HG03378 (cell line): ENCODE data around the gene BAIAP2L1.
A peak's percentile ranks its signal among the peaks of the same experiment; 100 is the strongest.
"Not testable (repeated sequence)": the region's sequence is repeated elsewhere in the genome, so short reads cannot be mapped to it uniquely, and the experiment has no call there.

Experiments
- ATAC-seq: cut with Tn5 transposase; IDR thresholded peaks from one replicate; pipeline ENCODE4 v1.9.1; 2021; ENCODE audit warnings: mild to moderate bottlenecking, moderate library complexity; ENCODE audit not compliant: unreplicated experiment

The BAIAP2L1 gene, protein sequence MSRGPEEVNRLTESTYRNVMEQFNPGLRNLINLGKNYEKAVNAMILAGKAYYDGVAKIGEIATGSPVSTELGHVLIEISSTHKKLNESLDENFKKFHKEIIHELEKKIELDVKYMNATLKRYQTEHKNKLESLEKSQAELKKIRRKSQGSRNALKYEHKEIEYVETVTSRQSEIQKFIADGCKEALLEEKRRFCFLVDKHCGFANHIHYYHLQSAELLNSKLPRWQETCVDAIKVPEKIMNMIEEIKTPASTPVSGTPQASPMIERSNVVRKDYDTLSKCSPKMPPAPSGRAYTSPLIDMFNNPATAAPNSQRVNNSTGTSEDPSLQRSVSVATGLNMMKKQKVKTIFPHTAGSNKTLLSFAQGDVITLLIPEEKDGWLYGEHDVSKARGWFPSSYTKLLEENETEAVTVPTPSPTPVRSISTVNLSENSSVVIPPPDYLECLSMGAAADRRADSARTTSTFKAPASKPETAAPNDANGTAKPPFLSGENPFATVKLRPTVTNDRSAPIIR

DNA sequence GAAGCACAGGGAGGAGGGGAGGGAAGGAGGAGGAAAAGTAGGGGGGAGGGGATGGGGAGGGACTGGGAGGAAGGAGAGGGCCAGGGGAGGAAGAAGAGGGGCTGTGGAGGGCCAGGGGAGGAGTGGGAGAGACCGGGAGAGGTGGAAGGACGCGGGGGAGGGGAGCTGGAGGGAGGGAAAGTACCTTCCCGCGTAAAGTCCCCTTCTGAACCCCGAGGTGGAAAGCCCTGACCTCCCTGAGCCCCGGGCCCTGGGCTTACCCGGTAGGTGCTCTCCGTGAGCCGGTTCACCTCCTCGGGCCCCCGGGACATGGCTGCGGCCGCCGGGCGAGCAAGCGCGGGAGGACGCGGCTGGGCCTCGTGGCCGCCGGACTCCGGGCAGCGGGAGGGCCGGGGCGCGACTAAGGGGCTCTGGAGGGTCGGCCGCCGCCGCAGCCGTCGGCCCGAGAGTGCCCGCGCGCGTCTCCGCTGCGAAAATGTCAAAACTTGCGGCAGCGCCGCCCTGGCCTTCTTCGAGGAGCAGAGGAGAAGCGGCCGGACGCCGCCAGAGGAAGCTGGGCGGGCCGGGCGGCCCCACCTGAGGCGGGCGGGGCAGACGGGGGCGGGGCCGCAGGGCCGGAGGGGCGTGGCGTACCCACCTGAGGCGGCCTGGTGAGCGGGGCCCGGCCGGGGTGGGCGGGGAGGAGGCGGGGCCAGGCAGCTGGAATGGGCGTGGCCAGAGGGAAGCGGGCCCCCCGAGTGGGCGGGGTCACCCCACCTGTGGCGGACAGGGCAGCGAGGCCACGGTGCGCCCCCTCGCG lies at the start of gene BAIAP2L1:
TSS of gene BAIAP2L1 (minus strand) at position 549 of the 799 bp plus-strand sequence. CDS start at position 311, 238 bp downstream.
- peak; percentile 55 for ATAC-seq

DNA sequence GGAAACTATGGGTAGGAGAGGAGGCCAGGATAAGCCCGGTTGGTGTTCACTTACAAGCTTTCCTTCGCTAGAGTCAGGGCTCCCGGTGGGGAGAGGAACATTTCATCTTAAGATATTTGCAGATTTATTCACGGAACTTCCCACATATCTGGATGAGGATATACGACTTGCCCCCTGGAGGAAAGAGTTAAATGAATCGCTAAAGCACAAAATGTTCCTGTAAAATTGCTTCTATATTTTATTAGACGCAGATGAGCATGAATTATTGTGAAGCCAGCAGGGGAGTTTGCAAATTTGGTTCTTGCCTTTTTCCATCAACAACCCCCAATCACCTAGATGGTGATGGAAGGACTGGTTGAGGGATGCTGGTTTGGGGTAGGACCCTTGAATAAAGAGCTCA lies 47.9 kb upstream of the BAIAP2L1 start:
- ATAC-seq: no peak

DNA sequence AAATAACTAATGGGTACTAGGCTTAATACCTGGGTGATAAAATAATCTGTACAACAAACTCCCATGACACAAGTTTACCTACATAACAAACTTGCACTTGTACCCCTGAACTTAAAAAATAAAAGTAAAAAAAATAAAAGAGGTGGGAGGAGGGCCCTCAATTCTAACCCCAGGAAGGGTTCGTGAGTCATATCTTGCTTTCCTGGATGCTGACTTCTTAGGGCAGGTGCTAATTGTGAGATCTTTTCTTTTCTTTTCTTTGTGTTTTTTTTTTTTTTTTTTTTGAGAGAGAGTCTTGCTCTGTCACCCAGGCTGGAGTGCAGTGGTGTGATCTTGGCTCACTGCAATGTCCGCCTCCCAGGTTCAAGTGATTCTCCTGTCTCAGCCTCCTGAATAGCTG lies 40.1 kb upstream of the BAIAP2L1 start:
- not testable (repeated sequence) for ATAC-seq

DNA sequence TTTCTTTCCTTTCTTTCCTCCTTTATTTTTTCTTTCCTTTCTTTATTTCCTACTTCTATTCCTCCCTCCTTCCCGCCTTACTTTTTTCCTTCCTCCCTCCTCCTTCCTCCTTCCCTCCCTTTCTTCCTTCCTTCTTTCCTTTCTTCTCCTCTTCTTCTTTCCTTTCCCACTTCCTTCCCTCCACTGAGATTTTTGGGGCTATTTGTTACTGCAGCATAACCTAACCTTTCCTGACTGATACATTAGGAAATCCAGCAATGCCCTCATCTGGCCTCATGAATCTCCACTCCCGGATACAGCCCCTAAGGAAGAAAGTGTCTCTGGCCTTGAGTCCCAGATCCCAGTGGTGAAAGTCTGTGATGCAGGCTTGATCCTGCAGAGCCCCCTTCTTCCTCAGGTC lies 38.6 kb upstream of the BAIAP2L1 start:
- ATAC-seq: no peak

DNA sequence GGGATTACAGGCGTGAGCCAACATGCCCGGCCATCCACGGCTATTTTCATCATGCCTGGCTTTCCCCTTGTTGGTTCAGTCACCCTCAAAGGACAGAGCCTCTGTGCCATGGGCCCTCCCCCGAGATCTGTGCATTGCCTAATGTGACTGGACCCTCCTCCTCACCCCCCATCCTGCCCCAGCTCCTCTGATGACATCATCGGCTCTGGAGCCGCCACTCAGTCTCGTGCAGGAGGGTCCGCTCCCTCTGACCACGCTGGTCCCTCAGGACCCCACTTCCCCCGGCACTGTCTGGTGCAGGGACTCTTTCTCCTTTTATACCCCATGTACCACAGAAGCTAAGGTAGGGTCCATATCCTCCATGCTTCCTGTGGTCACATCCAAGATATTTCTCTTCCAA lies 33.2 kb upstream of the BAIAP2L1 start:
- ATAC-seq: no peak

DNA sequence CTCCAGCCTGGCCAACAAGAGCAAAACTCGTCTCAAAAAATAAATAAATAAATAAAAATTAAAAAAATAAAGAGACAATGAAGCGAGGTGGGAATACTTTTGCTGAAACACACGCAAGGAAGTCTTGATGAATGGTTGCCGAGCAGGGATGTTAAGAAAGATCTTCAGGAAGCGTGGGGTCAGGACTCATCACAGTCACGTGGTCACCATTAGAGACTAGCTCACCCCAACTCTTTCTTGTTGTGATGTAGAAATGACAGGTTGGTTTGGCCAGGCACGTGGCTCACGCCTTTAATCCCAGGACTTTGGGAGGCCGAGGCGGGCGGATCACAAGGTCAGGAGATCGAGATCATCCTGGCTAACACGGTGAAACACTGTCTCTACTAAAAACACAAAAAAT lies 28.9 kb upstream of the BAIAP2L1 start:
- ATAC-seq: no peak

DNA sequence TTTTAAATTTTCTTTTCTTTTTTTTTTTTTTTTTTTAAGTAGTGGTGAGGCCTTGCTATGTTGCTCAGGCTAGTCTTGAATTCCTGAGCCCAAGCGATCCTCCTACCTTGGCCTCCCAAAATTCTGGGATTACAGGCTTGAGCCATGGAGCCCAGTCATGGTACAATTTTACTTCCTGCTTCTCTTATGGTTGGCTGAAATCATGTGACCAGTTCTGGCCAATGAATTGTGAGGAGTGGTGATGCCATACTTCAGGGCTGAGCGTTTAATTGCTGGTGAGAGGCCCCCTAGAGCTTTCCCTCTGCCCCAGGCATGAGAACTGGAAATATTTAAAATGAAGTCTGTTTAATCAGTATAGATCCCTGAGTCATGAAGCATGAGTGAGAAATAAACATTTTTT lies 22.2 kb upstream of the BAIAP2L1 start:
- no peak for ATAC-seq

DNA sequence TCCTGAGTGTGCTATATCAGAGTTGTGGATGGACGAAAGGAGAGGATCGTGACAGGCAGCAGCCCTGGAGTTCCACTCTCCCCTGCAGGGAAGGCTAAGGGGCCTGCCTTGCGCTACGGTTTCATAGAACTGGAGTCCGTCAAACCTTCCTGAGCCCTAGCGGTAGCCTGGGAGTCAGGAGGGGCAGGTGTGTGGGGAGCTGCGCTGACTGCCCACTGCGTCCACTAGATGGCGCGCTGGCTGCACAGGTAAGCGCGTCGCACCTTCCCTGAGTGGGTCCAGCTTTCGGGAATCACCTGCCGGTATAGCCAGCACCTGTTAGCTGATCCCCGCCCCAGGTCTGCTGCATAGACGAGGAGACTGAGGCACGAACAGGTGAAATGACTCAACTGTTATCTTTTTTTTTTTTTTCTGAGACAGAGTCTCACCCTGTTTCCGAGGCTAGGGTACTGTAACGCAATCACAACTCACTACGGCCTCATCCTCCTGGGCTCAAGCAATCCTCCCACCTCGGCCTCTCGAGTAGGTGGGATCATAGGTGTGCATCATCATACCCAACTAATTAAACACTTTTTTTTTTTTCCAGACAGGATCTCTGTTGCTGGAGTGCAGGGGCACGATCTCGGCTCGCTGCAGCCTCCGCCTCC lies 20.2 kb upstream of the BAIAP2L1 start:
- no peak for ATAC-seq

DNA sequence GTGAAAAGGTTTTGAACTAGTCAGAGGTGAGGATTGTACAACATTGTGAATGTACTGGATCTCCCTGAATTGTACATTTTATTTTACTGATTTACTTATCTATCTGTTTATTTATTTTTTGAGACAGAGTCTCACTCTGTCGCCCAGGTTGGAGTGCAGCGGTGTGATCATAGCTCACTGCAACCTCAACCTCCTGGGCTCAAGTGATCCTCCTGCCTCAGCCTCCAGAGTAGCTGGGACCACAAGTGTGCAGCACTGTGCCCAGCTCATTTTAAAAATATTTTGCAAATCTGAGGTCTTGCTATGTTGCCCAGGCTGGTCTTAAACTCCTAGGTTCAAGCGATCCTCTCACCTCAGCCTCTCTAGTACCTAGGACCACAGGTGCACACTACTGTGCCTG lies 19.1 kb upstream of the BAIAP2L1 start:
- not testable (repeated sequence) for ATAC-seq

DNA sequence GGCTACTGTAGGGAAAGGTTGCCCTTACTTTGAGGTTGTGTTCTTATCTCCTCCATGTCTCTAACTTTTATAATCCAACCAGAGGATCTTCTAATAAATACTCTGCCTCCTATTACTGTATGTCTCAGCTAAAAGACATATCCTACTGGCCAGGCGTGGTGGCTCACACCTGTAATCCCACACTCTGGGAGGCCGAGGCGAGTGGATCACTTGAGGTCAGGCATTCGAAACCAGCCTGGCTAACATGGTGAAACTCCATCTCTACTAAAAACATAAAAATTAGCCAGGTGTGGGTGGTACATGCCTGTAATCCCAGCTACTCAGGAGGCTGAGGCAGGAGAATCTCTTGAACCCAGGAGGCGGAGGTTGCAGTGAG lies 18.4 kb upstream of the BAIAP2L1 start:
- not testable (repeated sequence) for ATAC-seq

DNA sequence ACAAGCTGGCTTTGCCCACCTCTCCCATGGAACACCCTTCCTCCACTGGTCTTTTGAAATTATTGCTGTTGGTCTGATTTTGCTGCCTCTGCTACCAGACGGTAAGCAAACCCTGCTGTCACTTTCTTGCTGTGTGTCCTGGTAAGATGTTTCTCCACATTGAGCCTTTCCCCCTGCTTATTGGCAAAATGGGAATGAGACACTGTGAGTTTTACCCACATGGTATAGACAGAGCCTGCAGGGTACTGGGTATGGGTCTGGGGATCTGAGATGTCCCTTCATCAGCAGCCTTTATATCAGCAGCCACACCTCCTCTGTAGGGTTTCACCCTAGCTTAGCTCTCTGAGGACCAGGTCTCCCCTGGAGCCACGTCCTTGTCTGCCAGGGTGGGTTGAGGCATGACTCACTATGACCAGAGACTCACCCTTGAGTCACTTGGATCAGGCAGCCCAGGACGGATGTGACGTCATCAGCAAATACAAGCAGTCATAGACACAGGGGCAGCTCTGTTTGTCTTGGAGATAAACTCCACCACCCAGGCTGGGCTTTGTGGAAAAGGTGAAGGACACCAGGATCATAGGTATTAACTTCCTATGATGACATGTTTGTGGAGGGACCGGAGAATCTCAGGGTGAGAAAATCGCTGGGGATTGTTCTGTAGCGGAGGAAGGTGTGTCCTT lies 17.9 kb upstream of the BAIAP2L1 start:
- no peak for ATAC-seq

DNA sequence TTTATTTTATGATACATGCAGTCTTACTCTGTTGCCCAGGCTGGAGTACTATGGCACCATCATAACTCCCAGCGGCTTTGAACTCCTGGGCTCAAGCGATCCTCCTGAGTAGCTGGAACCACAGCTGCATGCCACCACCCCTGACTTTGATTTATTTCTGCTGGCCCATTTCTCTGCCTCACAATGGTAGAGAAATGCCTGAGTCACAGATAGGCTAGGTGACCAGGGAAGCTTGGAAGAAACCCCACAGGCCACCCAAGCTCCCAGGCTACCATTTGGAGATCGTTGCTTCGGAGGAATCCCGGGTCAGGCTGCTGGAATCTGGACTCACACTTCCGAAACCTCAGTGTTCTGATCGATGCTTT lies 17.4 kb upstream of the BAIAP2L1 start:
- no peak for ATAC-seq

DNA sequence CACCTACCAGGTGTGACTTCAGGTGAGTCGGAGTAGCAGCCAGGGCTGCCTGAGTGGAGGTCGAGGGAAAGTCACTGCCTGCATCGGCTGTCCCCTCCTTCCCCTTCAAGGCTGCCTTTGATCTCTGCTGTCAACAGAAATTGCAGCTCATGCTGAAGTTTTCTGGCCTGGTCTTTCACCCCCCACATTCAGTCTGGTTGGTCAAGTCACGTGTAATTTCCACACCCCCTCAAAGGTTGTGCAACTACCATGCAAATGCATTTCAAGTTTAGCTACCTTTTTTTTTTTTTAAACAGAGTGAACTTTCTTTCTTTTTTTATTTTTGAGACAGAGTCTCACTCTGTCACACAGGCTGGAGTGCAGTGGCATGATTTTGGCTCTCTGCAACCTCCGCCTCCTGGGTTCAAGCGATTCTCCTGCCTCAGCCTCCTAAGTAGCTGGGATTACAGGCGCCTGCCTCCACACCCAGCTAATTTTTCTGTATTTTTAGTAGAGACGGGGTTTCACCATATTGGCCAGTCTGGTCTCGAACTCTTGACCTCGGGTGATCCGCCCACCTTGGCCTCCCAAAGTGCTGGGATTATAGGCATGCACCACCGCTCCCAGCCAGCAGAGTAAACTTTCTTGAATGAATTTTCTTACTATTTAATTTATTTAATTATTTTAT lies 16.8 kb upstream of the BAIAP2L1 start:
- ATAC-seq: not testable (repeated sequence)

DNA sequence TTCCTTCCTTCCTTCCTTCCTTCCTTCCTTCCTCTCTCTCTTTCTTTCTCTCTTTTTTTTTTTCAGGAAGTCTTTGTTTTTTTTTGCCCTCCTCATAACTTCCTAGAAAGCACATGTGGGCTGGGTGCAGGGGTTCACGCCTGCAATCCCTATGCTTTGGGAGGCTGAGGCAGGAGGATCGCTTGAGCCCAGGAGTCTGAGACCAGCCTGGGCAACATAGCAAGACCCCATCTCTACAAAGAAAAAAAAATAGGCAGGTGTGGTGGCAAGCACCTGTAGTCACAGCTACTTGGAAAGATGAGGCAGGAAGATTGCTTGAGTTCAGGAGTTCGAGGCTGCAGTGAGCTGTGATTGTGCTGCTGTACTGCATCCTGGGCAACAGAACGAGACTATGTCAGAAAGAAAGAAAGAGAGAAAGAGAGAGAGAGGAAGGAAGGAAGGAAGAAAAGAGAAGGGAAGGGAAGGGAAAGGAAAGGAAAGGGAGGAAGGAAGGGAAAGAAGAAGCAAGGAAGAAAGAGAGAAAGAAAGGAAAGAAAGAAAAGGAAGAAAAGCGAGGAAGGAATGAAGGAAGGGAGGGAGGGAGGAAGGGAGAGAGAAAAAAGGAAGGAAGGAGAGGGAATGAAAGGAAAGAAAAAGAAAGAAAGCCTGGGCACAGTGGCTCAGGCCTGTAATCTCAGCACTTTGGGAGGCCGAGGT lies 13.5 kb upstream of the BAIAP2L1 start:
- no peak for ATAC-seq

DNA sequence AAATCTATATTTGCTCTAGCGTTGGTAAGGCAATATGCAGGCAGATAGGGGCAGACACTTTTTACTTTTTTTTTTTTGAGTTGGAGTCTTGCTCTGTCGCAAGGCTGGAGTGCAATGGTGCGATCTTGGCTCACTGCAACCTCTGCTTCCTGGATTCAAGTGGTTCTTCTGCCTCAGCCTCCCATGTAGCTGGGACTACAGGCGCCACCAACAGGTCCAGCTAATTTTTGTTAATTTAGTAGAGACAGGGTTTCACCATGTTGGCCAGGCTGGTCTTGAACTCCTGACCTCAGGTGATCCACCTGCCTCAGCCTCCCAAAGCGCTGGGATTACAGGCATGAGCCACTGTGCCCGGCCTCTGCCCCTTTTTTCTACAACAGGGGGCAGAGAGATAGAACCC lies 12.8 kb upstream of the BAIAP2L1 start:
- ATAC-seq: not testable (repeated sequence)

DNA sequence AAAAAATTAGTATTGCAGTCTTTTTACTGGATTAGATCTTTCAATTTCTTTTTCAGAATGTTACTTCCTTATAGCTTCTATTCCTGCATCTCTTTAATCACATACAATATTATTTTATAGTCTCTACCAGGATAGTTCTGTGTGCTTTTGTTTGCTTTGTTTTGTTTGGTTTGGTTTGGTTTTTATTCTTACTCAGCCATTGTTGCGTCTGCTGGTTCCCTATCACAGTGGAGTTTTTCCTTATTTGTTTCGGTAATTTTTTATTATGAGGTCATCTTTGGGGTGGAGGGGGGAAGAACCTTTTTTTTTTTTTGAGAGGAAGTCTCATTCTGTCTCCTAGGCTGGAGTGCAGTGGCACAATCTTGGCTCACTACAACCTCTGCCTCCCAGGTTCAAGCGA lies 9.0 kb upstream of the BAIAP2L1 start:
- no peak for ATAC-seq

DNA sequence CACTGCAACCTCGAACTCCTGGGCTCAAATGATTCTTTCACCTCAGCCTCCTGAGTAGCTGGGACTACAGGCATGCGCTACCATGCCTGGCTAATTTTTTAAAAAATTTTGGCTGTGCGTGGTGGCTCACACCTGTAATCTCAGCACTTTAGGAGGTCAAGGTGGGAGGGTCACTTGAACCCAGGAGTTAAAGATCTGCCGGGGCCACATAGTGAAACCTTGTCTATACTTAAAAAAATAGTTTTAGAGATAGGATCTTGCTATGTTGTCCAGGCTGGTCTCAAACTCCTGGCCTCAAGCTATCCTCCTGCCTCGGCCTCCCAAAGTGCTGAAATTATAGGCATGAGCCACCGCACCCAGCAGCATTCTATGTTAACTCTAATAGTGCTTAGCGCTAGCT lies 7.3 kb upstream of the BAIAP2L1 start:
- ATAC-seq: not testable (repeated sequence)

DNA sequence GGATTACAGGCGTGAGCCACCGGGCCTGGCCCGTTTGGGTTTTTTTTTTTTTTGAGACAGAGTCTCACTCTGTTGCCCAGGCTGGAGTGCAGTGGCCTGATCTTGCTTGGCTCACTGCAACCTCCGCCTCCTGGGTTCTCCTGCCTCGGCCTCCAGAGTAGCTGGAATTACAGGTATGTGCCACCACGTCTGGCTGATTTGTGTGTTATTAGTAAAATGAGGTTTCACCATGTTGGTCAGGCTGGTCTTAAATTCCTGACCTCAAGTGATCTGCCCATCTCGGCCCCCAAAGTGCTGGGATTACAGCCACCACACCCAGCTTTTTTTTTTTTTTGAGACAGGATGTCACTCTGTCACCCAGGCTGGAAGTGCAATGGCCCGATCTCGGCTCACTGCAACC lies 5.9 kb upstream of the BAIAP2L1 start:
- ATAC-seq: no peak

DNA sequence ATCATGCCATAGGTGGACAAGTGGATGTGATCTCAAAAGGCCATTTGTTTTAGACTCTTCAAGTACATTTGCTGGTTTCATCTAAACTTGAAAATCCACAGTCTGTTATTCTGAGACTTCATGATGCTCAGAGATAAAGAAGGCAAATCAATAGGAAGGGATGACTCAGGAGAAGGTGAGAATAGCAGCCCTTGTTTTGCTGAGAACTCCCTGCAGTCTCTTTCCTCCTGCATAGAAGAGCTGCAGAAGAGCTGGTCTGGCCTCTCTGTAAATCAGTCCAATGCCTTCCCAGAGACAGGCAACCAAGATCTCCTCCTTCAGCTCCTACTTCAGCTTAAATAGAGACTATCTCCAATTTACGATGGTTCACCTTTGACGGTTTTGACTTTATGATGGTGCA lies 4.0 kb upstream of the BAIAP2L1 start:
- ATAC-seq: no peak
